ENCODE data around the gene NEURL1. TPM values are rescaled to one million over a fixed set of nuclear protein-coding genes. Genes with fewer than 3 reads are reported as not detected.

The NEURL1 gene
- total RNA-seq, 6 experiments from 2014 or later: 0.06 to 0.46 (median 0.27) TPM

GRCh38 chr10:103545366-103545765, 51.9 kb downstream of the NEURL1 start:
- no peak for TF ChIP-seq CTCF (IDR thresholded peaks at IDR 0.05)
- peaks cover 12% of the 10 kb centered on the region for H3K4me1 Mint-ChIP-seq (ENCODE audit: low read depth)
- H3K9me3 Mint-ChIP-seq: no peaks in the 10 kb centered on the region
- H3K36me3 Mint-ChIP-seq (ENCODE audit: low read depth): no peaks in the 10 kb centered on the region
- H3K4me3 Mint-ChIP-seq: no peak overlapping the region
- no peak for DNase-seq
- no peak overlapping the region for H3K27ac Mint-ChIP-seq
- peaks cover 41% of the 10 kb centered on the region for H3K27me3 Mint-ChIP-seq (ENCODE audit: insufficient read depth)

- peaks cover 42% of the 10 kb centered on the region for H3K27me3 Mint-ChIP-seq (ENCODE audit: insufficient read depth)
- no peaks in the 10 kb centered on the region for H3K9me3 Mint-ChIP-seq
- TF ChIP-seq CTCF (IDR thresholded peaks at IDR 0.05): no peak
- no peaks in the 10 kb centered on the region for H3K36me3 Mint-ChIP-seq (ENCODE audit: low read depth)
- DNase-seq: no peak
- no peak overlapping the region for H3K27ac Mint-ChIP-seq
- H3K4me1 Mint-ChIP-seq (ENCODE audit: low read depth): peaks cover 12% of the 10 kb centered on the region
- H3K4me3 Mint-ChIP-seq: no peak overlapping the region
Measured at GRCh38 chr10:103545771-103546281, 52.3 kb downstream of the NEURL1 start.

GRCh38 chr10:103546401-103546800, 52.9 kb downstream of the NEURL1 start:
- H3K36me3 Mint-ChIP-seq (ENCODE audit: low read depth): no peaks in the 10 kb centered on the region
- H3K27ac Mint-ChIP-seq: no peak overlapping the region
- peaks cover 44% of the 10 kb centered on the region for H3K27me3 Mint-ChIP-seq (ENCODE audit: insufficient read depth)
- H3K4me3 Mint-ChIP-seq: no peak overlapping the region
- H3K4me1 Mint-ChIP-seq (ENCODE audit: low read depth): peaks cover 12% of the 10 kb centered on the region
- no peak for TF ChIP-seq CTCF (IDR thresholded peaks at IDR 0.05)
- DNase-seq: no peak
- H3K9me3 Mint-ChIP-seq: no peaks in the 10 kb centered on the region

DNA sequence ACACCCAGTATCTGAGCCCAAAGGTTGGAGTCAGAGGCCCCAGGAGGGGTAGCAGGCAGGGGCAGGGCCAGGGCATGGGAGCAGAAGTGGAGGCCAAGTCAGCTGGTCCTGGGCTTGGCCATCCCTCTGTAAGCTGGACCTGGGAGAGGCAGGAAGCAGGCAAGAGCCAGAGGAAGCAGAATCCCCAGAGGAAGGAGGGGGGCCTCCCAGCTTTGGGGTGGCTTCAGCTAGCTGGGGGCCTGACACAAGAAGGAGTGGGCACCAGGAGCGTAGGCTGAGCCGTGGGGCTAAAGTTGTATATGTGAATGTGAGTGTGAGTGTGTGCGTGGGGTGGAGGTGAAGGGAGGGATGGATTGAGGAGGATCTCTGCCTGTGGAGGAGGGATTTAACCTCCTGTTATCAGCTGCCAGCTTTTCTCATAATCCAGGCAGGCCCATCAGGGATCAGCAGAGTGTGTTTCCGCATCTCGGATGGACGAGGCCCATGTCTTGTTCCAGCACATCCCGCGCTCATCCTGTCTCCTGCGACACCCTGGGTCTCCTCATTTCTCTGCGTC, 54.0 kb downstream of the NEURL1 start:
- DNase-seq: no peak
- peaks cover 11% of the 10 kb centered on the region for H3K4me1 Mint-ChIP-seq (ENCODE audit: low read depth)
- no peaks in the 10 kb centered on the region for H3K36me3 Mint-ChIP-seq (ENCODE audit: low read depth)
- no peak for TF ChIP-seq CTCF (IDR thresholded peaks at IDR 0.05)
- no peaks in the 10 kb centered on the region for H3K9me3 Mint-ChIP-seq
- no peak overlapping the region for H3K27ac Mint-ChIP-seq
- H3K27me3 Mint-ChIP-seq (ENCODE audit: insufficient read depth): peaks cover 47% of the 10 kb centered on the region
- no peak overlapping the region for H3K4me3 Mint-ChIP-seq

GRCh38 chr10:103548006-103548405, 54.5 kb downstream of the NEURL1 start:
- no peak for DNase-seq
- H3K4me3 Mint-ChIP-seq: no peak overlapping the region
- no peaks in the 10 kb centered on the region for H3K36me3 Mint-ChIP-seq (ENCODE audit: low read depth)
- H3K4me1 Mint-ChIP-seq (ENCODE audit: low read depth): peaks cover 6% of the 10 kb centered on the region
- peaks cover 50% of the 10 kb centered on the region for H3K27me3 Mint-ChIP-seq (ENCODE audit: insufficient read depth)
- no peak for TF ChIP-seq CTCF (IDR thresholded peaks at IDR 0.05)
- H3K9me3 Mint-ChIP-seq: no peaks in the 10 kb centered on the region
- no peak overlapping the region for H3K27ac Mint-ChIP-seq
